T-helper 2 cell (primary cell): ENCODE data around the gene OR5M3.

Experiments
- DNase-seq, 5 experiments: peaks; one replicate each; pipeline versions ENCODE4 v3.0.0 to v3.0.0-alpha.2; 2012 to 2022
- total RNA-seq, 2 donors: gene quantifications; one replicate each; lab custom pipeline; 2026; lab: John Stamatoyannopoulos, UW

Gene OR5M3
- 0 reads per million in 2 donors for total RNA-seq

DNA sequence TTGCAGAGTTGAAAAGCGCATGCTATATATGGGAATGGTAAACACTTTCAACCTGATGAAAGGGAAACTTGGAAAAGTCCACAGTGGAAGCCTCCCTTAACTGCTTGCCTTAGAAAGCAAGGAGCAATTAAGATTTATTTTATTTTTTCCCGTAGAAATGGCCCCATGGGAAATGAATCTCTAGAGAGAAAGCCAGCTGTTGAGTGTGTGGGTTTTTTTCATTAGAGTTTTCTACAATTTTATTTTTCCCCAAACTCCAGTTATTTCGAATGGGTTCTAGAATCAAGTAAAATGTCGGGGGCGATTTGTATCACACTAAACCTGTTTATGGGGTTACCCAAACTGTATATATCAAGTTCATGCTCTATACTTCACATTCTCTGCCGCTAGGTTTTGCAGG, at the start of gene OR5M3:
TSS of gene OR5M3 (minus strand) at position 101 of the 400 bp plus-strand sequence. CDS start 2,855 bp downstream, outside the sequence.
- DNase-seq: no peak

- no peak for DNase-seq
These were observed 48.9 kb upstream of the OR5M3 start for GRCh38 chr11:56522008-56522407.

GRCh38 chr11:56513280-56513679, 40.1 kb upstream of the OR5M3 start:
- no peak for DNase-seq

DNA sequence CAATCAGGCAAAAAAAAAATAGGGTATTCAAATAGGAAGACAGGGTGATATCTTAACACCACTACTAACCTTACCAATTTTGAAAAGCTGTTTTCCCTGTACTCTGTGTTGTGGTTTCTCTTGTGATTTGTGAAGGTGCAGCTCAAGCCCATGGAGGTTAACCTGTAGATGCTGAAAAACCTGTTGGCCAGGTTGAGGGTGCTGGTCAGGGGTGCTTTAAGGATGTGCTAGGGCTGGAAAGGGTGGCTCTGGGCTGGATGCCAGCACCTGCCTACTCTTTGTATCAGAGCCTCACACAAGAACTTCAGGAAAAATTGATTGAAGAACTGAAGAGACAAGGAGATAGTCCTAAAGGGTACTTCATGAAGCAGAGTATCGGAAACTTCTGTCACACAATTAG, 36.3 kb upstream of the OR5M3 start:
- DNase-seq: no peak

DNA sequence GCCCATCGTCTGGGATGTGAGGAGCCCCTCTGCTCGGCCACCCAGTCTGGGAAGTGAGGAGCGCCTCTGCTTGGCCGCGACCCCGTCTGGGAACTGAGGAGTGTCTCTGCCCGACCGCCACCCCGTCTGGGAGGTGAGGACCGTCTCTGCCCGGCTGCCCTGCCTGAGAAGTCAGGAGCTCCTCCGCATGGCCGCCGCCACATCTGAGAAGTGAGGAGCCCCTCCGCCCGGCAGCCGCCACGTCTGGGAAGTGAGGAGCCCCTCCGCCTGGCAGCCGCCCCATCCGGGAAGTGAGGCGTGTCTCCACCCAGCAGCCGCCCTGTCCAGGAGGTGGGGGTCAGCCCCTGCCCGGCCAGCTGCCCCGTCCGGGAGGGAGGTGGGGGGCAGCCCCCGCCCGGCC, 23.9 kb upstream of the OR5M3 start:
- DNase-seq: no peak

- no peak for DNase-seq
These were observed 22.0 kb upstream of the OR5M3 start for GRCh38 chr11:56495117-56495516.

- DNase-seq: no peak
These were observed 18.1 kb upstream of the OR5M3 start, which contains the start of gene OR5M8 for GRCh38 chr11:56491270-56491669. TSS of gene OR5M8 (minus strand) at chr11:56491370. CDS start at chr11:56491370, 0 bp downstream.

- DNase-seq: no peak
These were observed 13.6 kb upstream of the OR5M3 start for GRCh38 chr11:56486801-56487200.

GRCh38 chr11:56474729-56475235, 1.6 kb upstream of the OR5M3 start:
- DNase-seq: no peak

DNA sequence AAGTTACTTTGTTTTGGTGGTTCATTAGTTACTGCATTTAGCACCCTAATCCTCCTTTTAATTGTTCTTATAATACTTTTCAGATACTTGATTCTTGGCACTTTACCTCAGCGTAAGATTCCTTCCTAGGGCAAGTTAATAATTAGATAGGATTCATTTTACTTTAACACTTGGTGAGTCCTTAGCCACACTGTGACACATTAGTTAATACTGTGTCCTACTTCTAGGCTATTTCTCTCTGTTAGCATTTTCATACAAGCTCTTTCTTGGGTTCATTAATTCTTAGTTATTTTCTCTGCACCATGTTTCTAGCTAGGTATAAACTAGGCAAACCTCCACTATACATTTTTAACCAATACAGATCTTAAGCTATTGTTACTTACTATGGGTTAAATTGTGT, 16.1 kb downstream of the OR5M3 start:
- DNase-seq: no peak

GRCh38 chr11:56453521-56453920, 19.6 kb downstream of the OR5M3 start:
- DNase-seq: no peak
